ENCODE results near the gene INCA1. TPM values are rescaled to one million over a fixed set of nuclear protein-coding genes. Genes with fewer than 3 reads are reported as not detected.
A peak's percentile ranks its signal among the peaks of the same experiment; 100 is the strongest.

Gene INCA1
- total and polyA plus RNA-seq, 2 of the 13 experiments (the other 11 are each of a cell fraction or from before 2014, with no cell fraction given), result 0.93 to 2.6 TPM

DNA sequence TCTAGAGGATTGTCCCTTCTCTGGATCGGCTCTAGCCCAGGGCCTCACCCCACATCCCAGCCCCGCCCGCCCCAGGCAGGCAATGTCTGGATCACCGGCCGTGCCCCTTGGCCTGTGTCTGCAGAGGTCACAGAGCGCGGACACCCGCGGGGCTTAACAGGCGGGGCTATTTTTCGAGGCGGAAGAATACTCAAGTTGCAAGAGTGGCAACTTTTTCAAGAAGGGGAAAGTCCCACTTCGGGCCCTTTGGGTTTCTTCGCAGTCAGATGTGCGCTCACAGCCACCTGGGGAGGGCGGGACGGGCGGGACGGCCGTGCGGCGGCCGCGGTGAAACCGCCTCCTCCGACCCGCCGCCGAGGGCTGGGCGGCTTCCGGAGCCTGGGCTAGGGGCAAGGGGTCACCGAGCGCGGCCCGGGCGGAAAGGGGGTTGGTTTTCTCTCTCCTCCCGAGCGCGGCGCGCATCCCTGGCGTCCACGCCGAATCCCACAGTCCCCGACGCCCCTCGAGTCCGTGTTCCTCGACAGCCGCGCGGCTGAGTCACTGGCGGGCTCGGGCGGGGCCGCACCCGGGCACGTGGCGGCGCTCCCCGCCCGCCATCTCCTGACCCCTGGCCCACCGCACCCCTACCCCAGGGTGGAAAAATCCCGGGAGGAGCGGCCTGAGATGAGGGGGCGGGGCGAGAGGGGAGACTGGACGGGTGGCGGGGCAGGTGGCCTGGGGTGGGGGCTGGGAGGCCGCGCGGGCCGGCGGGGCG lies 47.8 kb downstream of the INCA1 start (continued):
- TF ChIP-seq ZBTB7B (CRISPR knock-in tag; IDR thresholded peaks at IDR 0.05) (peak; percentile 79; the same call in 1 of the 2 replicates), MAFK (conservative IDR thresholded peaks at IDR 0.05 in 1 of 2, IDR thresholded peaks at IDR 0.05 in 1 of 2; ENCODE audit: low read length in 2 of 2) (no peak), HES4 (CRISPR knock-in tag; IDR thresholded peaks at IDR 0.05; ENCODE audit: borderline replicate concordance) (no peak), ZNF878 (CRISPR knock-in tag; IDR thresholded peaks at IDR 0.05) (peak; percentile 59; the same call in 1 of the 2 replicates), POLR2AphosphoS2 (IDR thresholded peaks at IDR 0.05; ENCODE audit: low read depth, low read length) (no peak), HNRNPL (IDR thresholded peaks at IDR 0.05; ENCODE audit: low read depth, low read length) (0 out of 2 replicates have a peak, but pooled peaks have one; percentile 48), NONO (IDR thresholded peaks at IDR 0.05) (no peak), NONO (CRISPR knock-in tag; conservative IDR thresholded peaks at IDR 0.05) (peak; percentile 86), ZBTB7A (CRISPR knock-in tag; IDR thresholded peaks at IDR 0.05) (peak; percentile 50; the same call in 1 of the 2 replicates), ZNF12 (CRISPR knock-in tag; IDR thresholded peaks at IDR 0.05) (0 out of 2 replicates have a peak, but pooled peaks have one; percentile 19), ZNF230 (CRISPR knock-in tag; IDR thresholded peaks at IDR 0.05) (peak; percentile 85), CC2D1A (CRISPR knock-in tag; IDR thresholded peaks at IDR 0.05) (no peak), HNF4A (CRISPR knock-in tag; IDR thresholded peaks at IDR 0.05) (peak; percentile 35), ZFP36 (IDR thresholded peaks at IDR 0.05; ENCODE audit: borderline replicate concordance, low read depth, low read length, partially characterized antibody) (no peak), NR1H2 (CRISPR knock-in tag; IDR thresholded peaks at IDR 0.05; ENCODE audit: borderline replicate concordance, low read depth) (no peak; the same call in 1 of the 2 replicates), MTF2 (CRISPR knock-in tag; IDR thresholded peaks at IDR 0.05; ENCODE audit: borderline replicate concordance) (no peak), PCBP2 (optimal IDR thresholded peaks at IDR 0.05; ENCODE audit: low read depth, low read length, poor library complexity, severe bottlenecking) (no peak)
- TF ChIP-seq, protein P1, sequence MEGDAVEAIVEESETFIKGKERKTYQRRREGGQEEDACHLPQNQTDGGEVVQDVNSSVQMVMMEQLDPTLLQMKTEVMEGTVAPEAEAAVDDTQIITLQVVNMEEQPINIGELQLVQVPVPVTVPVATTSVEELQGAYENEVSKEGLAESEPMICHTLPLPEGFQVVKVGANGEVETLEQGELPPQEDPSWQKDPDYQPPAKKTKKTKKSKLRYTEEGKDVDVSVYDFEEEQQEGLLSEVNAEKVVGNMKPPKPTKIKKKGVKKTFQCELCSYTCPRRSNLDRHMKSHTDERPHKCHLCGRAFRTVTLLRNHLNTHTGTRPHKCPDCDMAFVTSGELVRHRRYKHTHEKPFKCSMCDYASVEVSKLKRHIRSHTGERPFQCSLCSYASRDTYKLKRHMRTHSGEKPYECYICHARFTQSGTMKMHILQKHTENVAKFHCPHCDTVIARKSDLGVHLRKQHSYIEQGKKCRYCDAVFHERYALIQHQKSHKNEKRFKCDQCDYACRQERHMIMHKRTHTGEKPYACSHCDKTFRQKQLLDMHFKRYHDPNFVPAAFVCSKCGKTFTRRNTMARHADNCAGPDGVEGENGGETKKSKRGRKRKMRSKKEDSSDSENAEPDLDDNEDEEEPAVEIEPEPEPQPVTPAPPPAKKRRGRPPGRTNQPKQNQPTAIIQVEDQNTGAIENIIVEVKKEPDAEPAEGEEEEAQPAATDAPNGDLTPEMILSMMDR (CRISPR knock-in tag; IDR thresholded peaks at IDR 0.05), result no peak; the same call in 1 of the 2 replicates
- TF ChIP-seq, protein P2, sequence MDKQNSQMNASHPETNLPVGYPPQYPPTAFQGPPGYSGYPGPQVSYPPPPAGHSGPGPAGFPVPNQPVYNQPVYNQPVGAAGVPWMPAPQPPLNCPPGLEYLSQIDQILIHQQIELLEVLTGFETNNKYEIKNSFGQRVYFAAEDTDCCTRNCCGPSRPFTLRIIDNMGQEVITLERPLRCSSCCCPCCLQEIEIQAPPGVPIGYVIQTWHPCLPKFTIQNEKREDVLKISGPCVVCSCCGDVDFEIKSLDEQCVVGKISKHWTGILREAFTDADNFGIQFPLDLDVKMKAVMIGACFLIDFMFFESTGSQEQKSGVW (CRISPR knock-in tag; IDR thresholded peaks at IDR 0.05; ENCODE audit: borderline replicate concordance), result no peak
- TF ChIP-seq, protein P3, sequence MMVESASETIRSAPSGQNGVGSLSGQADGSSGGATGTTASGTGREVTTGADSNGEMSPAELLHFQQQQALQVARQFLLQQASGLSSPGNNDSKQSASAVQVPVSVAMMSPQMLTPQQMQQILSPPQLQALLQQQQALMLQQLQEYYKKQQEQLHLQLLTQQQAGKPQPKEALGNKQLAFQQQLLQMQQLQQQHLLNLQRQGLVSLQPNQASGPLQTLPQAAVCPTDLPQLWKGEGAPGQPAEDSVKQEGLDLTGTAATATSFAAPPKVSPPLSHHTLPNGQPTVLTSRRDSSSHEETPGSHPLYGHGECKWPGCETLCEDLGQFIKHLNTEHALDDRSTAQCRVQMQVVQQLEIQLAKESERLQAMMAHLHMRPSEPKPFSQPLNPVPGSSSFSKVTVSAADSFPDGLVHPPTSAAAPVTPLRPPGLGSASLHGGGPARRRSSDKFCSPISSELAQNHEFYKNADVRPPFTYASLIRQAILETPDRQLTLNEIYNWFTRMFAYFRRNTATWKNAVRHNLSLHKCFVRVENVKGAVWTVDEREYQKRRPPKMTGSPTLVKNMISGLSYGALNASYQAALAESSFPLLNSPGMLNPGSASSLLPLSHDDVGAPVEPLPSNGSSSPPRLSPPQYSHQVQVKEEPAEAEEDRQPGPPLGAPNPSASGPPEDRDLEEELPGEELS (CRISPR knock-in tag; IDR thresholded peaks at IDR 0.05), result no peak; the same call in 1 of the 2 replicates
- TF ChIP-seq, protein P4, sequence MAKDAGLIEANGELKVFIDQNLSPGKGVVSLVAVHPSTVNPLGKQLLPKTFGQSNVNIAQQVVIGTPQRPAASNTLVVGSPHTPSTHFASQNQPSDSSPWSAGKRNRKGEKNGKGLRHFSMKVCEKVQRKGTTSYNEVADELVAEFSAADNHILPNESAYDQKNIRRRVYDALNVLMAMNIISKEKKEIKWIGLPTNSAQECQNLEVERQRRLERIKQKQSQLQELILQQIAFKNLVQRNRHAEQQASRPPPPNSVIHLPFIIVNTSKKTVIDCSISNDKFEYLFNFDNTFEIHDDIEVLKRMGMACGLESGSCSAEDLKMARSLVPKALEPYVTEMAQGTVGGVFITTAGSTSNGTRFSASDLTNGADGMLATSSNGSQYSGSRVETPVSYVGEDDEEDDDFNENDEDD (CRISPR knock-in tag; IDR thresholded peaks at IDR 0.05; ENCODE audit: borderline replicate concordance), result peak; percentile 88

Measured in HepG2 (cell line).